ENCODE measurements around the gene CCDC81.

Gene CCDC81

GRCh38 chr11:86469491-86470388 lies 95.1 kb downstream of the CCDC81 start:
- no peak for DNase-seq
